K562 (cell line): ENCODE data around the gene LIN28A. TPM values are rescaled to one million over a fixed set of nuclear protein-coding genes. Genes with fewer than 3 reads are reported as not detected.

ENCODE experiments used
- CCNT2 ChIP-seq: IDR thresholded peaks from 2 replicates; pipeline ENCODE4 v1.6.1; 2011; ENCODE audit warnings: borderline replicate concordance, low read depth, mild to moderate bottlenecking, moderate library complexity, mixed read lengths, low read length; ENCODE audit not compliant: insufficient read length; ENCODE audit errors: extremely low read depth
- HDAC8 ChIP-seq: fragments of 450-650 bp; IDR thresholded peaks from 2 replicates; pipeline ENCODE4 v1.6.1; 2016; ENCODE audit warnings: mild to moderate bottlenecking, missing genetic modification characterization, moderate library complexity, missing compliant biosample characterization
- KLF1 ChIP-seq: fragments of 450-650 bp; IDR thresholded peaks from 2 replicates; pipeline ENCODE4 v1.6.1; 2016; ENCODE audit warnings: missing genetic modification characterization, missing compliant biosample characterization
- MAFF ChIP-seq: IDR thresholded peaks from 2 replicates; pipeline ENCODE4 v1.6.1; 2012; ENCODE audit warnings: low read length, improper control_type of control experiment
- MCM3 ChIP-seq: fragments of 450-650 bp; IDR thresholded peaks from 2 replicates; pipeline ENCODE4 v1.6.1; 2016
- NEUROD1 ChIP-seq: fragments of 150-350 bp; IDR thresholded peaks from 2 replicates; pipeline ENCODE4 v1.6.1; 2014; ENCODE audit warnings: borderline replicate concordance, low read length, low read depth; ENCODE audit not compliant: partially characterized antibody
- POLR2AphosphoS2 ChIP-seq: IDR thresholded peaks from 2 replicates; pipeline ENCODE4 v1.6.1; 2012; ENCODE audit warnings: low read length, improper control_type of control experiment
- SIRT6 ChIP-seq: IDR thresholded peaks from one replicate; pipeline ENCODE4 v1.6.1; 2012; ENCODE audit warnings: low read depth, mild to moderate bottlenecking, control low read depth, inconsistent platforms, low read length, moderate library complexity
- SMAD2 ChIP-seq: fragments of 150-350 bp; IDR thresholded peaks from 2 replicates; pipeline ENCODE4 v1.6.1; 2014; ENCODE audit warnings: low read depth, mild to moderate bottlenecking, low read length
- XRCC5 ChIP-seq: fragments of 200-400 bp; formaldehyde crosslinking; IDR thresholded peaks from 2 replicates; pipeline ENCODE4 v1.6.1; 2017; ENCODE audit warnings: low read depth, mild to moderate bottlenecking, low read length
- ZNF12 ChIP-seq: sonication (generic); formaldehyde crosslinking; IDR thresholded peaks from 2 replicates; pipeline ENCODE4 v1.4.0; 2020; ENCODE audit warnings: mild to moderate bottlenecking, missing genetic modification reagents
- ZNF134 ChIP-seq: fragments of 250-450 bp; sonication (Bioruptor Pico); conservative IDR thresholded peaks from 2 replicates; pipeline ENCODE4 v1.4.0; 2020
- ZNF436 ChIP-seq: fragments of 250-450, 450-650 bp; sonication (Bioruptor Pico); formaldehyde crosslinking; IDR thresholded peaks from 2 replicates; pipeline ENCODE4 v1.7.0; 2020; ENCODE audit warnings: mild to moderate bottlenecking
- ZNF79 ChIP-seq: fragments of 250-450 bp; sonication (Bioruptor Pico); IDR thresholded peaks from 2 replicates; pipeline ENCODE4 v1.4.0; 2020; ENCODE audit warnings: low read depth, mild to moderate bottlenecking, moderate library complexity
- polyA plus RNA-seq, 8 experiments: library from polyadenylated mRNA; depleted of rRNA in 4 of 8; stranded (reverse) in 5 of 8; unstranded in 3 of 8; fragments of >200 nt; fragmentation: Nextera tagmentation in 2 of 8; fragmentation: Illumina TruSeq in 1 of 8; extraction: Ambion mirVana in 2 of 8; extraction: Trizol in 1 of 8; gene quantifications; 2 replicates each; pipeline versions ENCODE4 v1.2.1 to v1.2.3, GENCODE V29; 2011 to 2014; ENCODE audit warnings: inconsistent platforms in 1 of 8, missing spikeins in 1 of 8
- total RNA-seq, 7 experiments: library from RNA; depleted of rRNA in 6 of 7; stranded (reverse); fragments of >200 nt in 6 of 7; fragmentation: Illumina TruSeq in 2 of 7; extraction: Trizol in 2 of 7; gene quantifications; 2 replicates each; pipeline versions ENCODE4 v1.2.1 to v1.2.3, GENCODE V29; 2011 to 2021; ENCODE audit warnings: low replicate concordance in 1 of 7
- TF ChIP-seq, protein P1 (sequence below): sonication (generic); formaldehyde crosslinking; IDR thresholded peaks from 2 replicates; pipeline ENCODE4 v1.4.0; 2020; ENCODE audit warnings: mild to moderate bottlenecking, missing genetic modification reagents
- TF ChIP-seq, protein P2 (sequence below): sonication (generic); formaldehyde crosslinking; IDR thresholded peaks from 2 replicates; pipeline ENCODE4 v1.8.0; 2022; ENCODE audit warnings: mild to moderate bottlenecking, missing genetic modification reagents
- TF ChIP-seq, protein P3 (sequence below): sonication (generic); formaldehyde crosslinking; IDR thresholded peaks from 2 replicates; pipeline ENCODE4 v1.9.0; 2022; ENCODE audit warnings: mild to moderate bottlenecking, missing genetic modification reagents
- TF ChIP-seq, protein P4 (sequence below): sonication (generic); formaldehyde crosslinking; IDR thresholded peaks from 2 replicates; pipeline ENCODE4 v1.9.0; 2022; ENCODE audit warnings: mild to moderate bottlenecking, missing genetic modification reagents
- TF ChIP-seq, protein P5 (sequence below), 2 experiments: IDR thresholded peaks; 2 replicates each; pipeline ENCODE4 v1.6.1; 2012; ENCODE audit warnings: improper control_type of control experiment in 2 of 2, low read depth in 2 of 2, low read length in 2 of 2, borderline replicate concordance in 1 of 2
- TF ChIP-seq, protein P6 (sequence below): fragments of 250-450 bp; sonication (Bioruptor Pico); IDR thresholded peaks from 2 replicates; pipeline ENCODE4 v1.4.0; 2020; ENCODE audit warnings: borderline replicate concordance

The LIN28A gene
- total and polyA plus RNA-seq, 9 of the 15 experiments (the other 6 are each of a cell fraction or from before 2014, with no cell fraction given): 0.80 to 5.4 (median 3.9) TPM

DNA sequence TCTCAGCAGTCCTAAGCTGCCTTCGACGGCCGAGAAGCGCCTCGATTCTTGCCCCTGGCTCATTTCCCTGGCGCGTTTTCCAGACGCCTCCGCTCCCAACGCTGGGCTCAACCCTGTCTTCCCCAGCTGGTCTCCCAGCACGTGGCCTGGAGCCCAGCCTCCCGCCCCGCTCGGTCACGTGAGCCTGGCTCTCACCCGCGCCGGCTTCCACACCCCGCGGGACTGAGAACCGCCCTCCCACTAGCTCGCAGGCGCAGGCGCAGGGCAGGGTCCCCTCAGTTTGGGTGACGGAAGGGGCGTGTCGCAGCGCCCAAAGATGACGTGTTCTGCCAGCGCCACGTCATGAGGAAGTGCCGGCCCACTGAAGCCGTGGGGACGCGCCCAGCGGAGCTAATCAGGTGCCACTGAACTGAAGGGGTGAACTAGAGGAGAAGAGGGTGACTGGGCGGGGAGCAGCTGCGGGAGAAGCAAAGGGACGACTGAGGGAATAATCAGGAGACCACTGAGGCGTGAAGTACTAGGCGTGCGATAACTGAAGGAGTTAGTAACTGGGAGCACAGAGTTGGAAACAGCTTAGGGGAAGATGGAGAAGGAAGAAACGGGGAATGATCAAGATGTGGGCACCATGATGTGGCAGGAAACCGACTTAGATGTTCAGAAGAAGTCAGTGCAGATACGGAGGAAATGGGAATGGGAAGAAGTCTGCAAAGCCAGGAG, 21.5 kb downstream of the LIN28A start, which contains the start of gene DHDDS (continued):
- TF ChIP-seq CCNT2 (peak; percentile 82), HDAC8 (peak; percentile 80; the same call in 1 of the 2 replicates), MCM3 (no peak), SMAD2 (no peak), XRCC5 (0 out of 2 replicates have a peak, but pooled peaks have one; percentile 44), ZNF12 (CRISPR knock-in tag) (peak; percentile 83; the same call in 1 of the 2 replicates), KLF1 (tag) (peak; percentile 97), SIRT6 (no peak), MAFF (no peak; the same call in 1 of the 2 replicates), ZNF134 (peak; percentile 87), ZNF79 (CRISPR knock-in tag) (no peak), ZNF436 (no peak), POLR2AphosphoS2 (peak; percentile 81; the same call in 1 of the 2 replicates), NEUROD1 (peak; percentile 65)
- TF ChIP-seq, protein P1, sequence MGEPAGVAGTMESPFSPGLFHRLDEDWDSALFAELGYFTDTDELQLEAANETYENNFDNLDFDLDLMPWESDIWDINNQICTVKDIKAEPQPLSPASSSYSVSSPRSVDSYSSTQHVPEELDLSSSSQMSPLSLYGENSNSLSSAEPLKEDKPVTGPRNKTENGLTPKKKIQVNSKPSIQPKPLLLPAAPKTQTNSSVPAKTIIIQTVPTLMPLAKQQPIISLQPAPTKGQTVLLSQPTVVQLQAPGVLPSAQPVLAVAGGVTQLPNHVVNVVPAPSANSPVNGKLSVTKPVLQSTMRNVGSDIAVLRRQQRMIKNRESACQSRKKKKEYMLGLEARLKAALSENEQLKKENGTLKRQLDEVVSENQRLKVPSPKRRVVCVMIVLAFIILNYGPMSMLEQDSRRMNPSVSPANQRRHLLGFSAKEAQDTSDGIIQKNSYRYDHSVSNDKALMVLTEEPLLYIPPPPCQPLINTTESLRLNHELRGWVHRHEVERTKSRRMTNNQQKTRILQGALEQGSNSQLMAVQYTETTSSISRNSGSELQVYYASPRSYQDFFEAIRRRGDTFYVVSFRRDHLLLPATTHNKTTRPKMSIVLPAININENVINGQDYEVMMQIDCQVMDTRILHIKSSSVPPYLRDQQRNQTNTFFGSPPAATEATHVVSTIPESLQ: peak; percentile 99
- TF ChIP-seq, protein P2, sequence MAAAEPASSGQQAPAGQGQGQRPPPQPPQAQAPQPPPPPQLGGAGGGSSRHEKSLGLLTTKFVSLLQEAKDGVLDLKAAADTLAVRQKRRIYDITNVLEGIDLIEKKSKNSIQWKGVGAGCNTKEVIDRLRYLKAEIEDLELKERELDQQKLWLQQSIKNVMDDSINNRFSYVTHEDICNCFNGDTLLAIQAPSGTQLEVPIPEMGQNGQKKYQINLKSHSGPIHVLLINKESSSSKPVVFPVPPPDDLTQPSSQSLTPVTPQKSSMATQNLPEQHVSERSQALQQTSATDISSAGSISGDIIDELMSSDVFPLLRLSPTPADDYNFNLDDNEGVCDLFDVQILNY: peak; percentile 89
- TF ChIP-seq, protein P3, sequence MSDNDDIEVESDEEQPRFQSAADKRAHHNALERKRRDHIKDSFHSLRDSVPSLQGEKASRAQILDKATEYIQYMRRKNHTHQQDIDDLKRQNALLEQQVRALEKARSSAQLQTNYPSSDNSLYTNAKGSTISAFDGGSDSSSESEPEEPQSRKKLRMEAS: peak; percentile 100
- TF ChIP-seq, protein P4, sequence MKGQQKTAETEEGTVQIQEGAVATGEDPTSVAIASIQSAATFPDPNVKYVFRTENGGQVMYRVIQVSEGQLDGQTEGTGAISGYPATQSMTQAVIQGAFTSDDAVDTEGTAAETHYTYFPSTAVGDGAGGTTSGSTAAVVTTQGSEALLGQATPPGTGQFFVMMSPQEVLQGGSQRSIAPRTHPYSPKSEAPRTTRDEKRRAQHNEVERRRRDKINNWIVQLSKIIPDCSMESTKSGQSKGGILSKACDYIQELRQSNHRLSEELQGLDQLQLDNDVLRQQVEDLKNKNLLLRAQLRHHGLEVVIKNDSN: peak; percentile 100
- TF ChIP-seq, protein P5, sequence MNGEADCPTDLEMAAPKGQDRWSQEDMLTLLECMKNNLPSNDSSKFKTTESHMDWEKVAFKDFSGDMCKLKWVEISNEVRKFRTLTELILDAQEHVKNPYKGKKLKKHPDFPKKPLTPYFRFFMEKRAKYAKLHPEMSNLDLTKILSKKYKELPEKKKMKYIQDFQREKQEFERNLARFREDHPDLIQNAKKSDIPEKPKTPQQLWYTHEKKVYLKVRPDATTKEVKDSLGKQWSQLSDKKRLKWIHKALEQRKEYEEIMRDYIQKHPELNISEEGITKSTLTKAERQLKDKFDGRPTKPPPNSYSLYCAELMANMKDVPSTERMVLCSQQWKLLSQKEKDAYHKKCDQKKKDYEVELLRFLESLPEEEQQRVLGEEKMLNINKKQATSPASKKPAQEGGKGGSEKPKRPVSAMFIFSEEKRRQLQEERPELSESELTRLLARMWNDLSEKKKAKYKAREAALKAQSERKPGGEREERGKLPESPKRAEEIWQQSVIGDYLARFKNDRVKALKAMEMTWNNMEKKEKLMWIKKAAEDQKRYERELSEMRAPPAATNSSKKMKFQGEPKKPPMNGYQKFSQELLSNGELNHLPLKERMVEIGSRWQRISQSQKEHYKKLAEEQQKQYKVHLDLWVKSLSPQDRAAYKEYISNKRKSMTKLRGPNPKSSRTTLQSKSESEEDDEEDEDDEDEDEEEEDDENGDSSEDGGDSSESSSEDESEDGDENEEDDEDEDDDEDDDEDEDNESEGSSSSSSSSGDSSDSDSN (IDR thresholded peaks at IDR 0.05; ENCODE audit: borderline replicate concordance in 1 of 2, low read depth in 2 of 2, low read length in 2 of 2): peak in 1 of 2 experiments; percentile 72; a peak in 1 of 4 replicates
- TF ChIP-seq, protein P6, sequence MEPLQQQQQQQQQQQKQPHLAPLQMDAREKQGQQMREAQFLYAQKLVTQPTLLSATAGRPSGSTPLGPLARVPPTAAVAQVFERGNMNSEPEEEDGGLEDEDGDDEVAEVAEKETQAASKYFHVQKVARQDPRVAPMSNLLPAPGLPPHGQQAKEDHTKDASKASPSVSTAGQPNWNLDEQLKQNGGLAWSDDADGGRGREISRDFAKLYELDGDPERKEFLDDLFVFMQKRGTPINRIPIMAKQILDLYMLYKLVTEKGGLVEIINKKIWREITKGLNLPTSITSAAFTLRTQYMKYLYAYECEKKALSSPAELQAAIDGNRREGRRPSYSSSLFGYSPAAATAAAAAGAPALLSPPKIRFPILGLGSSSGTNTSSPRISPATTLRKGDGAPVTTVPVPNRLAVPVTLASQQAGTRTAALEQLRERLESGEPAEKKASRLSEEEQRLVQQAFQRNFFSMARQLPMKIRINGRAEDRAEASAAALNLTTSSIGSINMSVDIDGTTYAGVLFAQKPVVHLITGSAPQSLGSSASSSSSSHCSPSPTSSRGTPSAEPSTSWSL (CRISPR knock-in tag): no peak
